Effector memory CD4-positive, alpha-beta T cell (primary cell): ENCODE measurements around the gene CCDC70.
"Not testable (repeated sequence)": the region's sequence is repeated elsewhere in the genome, so short reads cannot be mapped to it uniquely, and the experiment has no call there.

Source experiments
- DNase-seq, 3 donors: peaks; one replicate each; pipeline ENCODE4 v3.0.0-alpha.2; 2020
- H3K27ac ChIP-seq: 2 replicates; pipeline ENCODE4 v1.7.0; 2013; ENCODE audit warnings: mild to moderate bottlenecking, low read length, moderate library complexity; ENCODE audit not compliant: insufficient read depth, poor library complexity, severe bottlenecking
- H3K27me3 ChIP-seq: replicated peaks from 2 replicates; pipeline ENCODE4 v1.7.0; 2013; ENCODE audit warnings: mild to moderate bottlenecking, low read length; ENCODE audit not compliant: insufficient read depth, control insufficient read depth, poor library complexity, severe bottlenecking
- H3K36me3 ChIP-seq: 2 replicates; pipeline ENCODE4 v1.7.0; 2013; ENCODE audit warnings: mild to moderate bottlenecking, low read length, moderate library complexity; ENCODE audit not compliant: control insufficient read depth, insufficient read depth
- H3K4me1 ChIP-seq: 2 replicates; pipeline ENCODE4 v1.7.0; 2013; ENCODE audit warnings: low read length, mild to moderate bottlenecking; ENCODE audit not compliant: control insufficient read depth, insufficient read depth, poor library complexity, severe bottlenecking
- H3K4me3 ChIP-seq: 2 replicates; pipeline ENCODE4 v1.7.0; 2013; ENCODE audit warnings: low read length, low read depth, mild to moderate bottlenecking; ENCODE audit not compliant: insufficient read depth, poor library complexity, severe bottlenecking
- H3K9me3 ChIP-seq: 2 replicates; pipeline ENCODE4 v1.7.0; 2013; ENCODE audit warnings: mild to moderate bottlenecking, low read length, moderate library complexity; ENCODE audit not compliant: control insufficient read depth

CCDC70 gene

GRCh38 chr13:51902776-51903175, 41.0 kb downstream of the CCDC70 start:
- no peaks in the 10 kb centered on the region for H3K9me3 ChIP-seq

GRCh38 chr13:51905787-51906186, 44.0 kb downstream of the CCDC70 start:
- Histone ChIP-seq H3K27ac (no peak overlapping the region), H3K27me3 (no peaks in the 10 kb centered on the region), H3K9me3 (no peaks in the 10 kb centered on the region), H3K4me1 (no peaks in the 10 kb centered on the region), H3K4me3 (no peak overlapping the region), H3K36me3 (no peaks in the 10 kb centered on the region)
- no peak for DNase-seq

More at GRCh38 chr13:51902776-51903175, 41.0 kb downstream of the CCDC70 start:
- no peaks in the 10 kb centered on the region for H3K27me3 ChIP-seq
- H3K36me3 ChIP-seq: no peaks in the 10 kb centered on the region
- no peak overlapping the region for H3K4me3 ChIP-seq
- no peak for DNase-seq
- H3K4me1 ChIP-seq: no peaks in the 10 kb centered on the region
- H3K27ac ChIP-seq: no peak overlapping the region

- Histone ChIP-seq H3K27ac (no peak overlapping the region), H3K36me3 (no peaks in the 10 kb centered on the region), H3K4me1 (no peaks in the 10 kb centered on the region), H3K4me3 (no peak overlapping the region), H3K27me3 (no peaks in the 10 kb centered on the region), H3K9me3 (no peaks in the 10 kb centered on the region)
- DNase-seq: no peak
Measured at GRCh38 chr13:51906581-51906980, 44.8 kb downstream of the CCDC70 start.

DNA sequence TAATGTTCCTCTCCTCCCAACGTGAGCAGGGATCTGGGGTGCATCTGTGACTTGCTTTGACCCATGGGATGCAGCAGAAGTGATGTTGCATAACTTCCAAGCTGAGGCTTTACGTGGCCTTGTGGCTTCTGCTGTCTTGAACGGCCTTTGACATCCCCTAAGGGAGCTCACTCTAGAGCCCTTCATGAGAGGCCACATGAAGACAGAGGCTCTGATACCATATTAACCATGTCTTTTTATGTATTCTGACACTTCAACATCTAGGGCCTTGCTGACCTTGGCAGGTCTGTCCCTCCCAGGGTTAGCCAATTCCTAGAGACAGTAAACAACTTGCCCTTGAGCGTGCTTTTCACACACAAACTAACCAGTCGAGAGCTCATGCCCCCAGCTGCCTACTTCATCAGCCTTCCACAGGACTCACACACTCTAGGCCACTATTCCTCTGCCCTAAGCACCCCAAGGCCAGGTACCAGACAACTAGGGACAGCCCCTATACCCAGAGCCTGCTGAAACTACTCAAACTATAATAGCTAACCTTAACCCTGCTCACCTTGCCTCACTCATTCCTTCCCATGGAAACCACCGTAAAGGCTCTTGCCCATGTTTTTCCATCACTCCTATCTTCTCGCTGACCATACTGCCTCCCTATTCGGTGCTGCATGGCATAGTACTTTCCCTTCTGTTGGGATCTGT, 45.4 kb downstream of the CCDC70 start:
- Histone ChIP-seq H3K4me1 (no peaks in the 10 kb centered on the region), H3K27ac (no peak overlapping the region), H3K36me3 (no peaks in the 10 kb centered on the region), H3K4me3 (no peak overlapping the region), H3K27me3 (no peaks in the 10 kb centered on the region), H3K9me3 (no peaks in the 10 kb centered on the region)
- DNase-seq: no peak

DNA sequence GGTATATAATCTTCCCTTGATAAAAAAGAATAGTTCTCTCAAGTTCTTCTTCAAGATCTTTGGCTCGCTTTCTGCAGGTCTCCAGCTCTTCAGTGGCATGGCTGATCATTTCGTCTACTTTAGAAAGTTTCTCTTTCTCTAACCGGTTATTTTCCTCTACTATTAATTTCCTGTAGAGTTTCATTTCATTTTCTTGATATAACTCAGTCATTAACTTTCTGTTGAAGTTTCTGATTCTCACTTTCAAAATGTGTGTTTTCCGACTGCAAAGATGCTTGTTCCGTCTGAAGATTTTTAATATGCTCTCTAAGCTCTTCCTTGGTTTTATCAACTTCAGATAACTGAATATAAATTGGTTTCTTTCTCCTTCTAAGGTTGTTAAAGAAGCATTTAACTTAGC, 47.5 kb downstream of the CCDC70 start:
- H3K27ac ChIP-seq, H3K4me1 ChIP-seq, H3K27me3 ChIP-seq, H3K4me3 ChIP-seq, DNase-seq, H3K9me3 ChIP-seq, H3K36me3 ChIP-seq: not testable (repeated sequence)

DNA sequence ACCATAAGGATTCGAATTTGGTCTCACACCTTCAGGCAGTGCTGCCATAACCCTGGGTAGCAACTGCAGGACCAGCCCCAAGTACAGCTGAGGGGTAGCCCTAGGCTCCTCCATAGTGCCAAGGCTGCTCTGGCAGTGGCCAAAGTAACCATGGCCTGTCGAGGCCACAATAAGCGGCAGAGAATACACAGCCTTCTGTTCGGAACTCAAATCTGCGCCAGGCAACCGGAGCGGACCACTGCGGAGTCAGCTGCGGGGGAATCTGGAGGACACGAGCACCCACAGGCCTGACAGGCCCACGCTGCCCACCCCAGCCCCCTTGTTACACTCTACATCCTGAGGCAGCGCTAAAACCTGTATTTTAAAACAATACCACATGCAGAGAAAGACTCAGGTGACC, 48.7 kb downstream of the CCDC70 start:
- DNase-seq: no peak
- no peaks in the 10 kb centered on the region for H3K36me3 ChIP-seq
- H3K4me3 ChIP-seq: no peak overlapping the region
- no peak overlapping the region for H3K27ac ChIP-seq
- no peaks in the 10 kb centered on the region for H3K9me3 ChIP-seq
- H3K4me1 ChIP-seq: no peaks in the 10 kb centered on the region
- H3K27me3 ChIP-seq: no peaks in the 10 kb centered on the region

- H3K27ac ChIP-seq: no peak overlapping the region
- H3K27me3 ChIP-seq: no peaks in the 10 kb centered on the region
- H3K4me3 ChIP-seq: no peak overlapping the region
- H3K9me3 ChIP-seq: no peaks in the 10 kb centered on the region
- no peak for DNase-seq
- no peaks in the 10 kb centered on the region for H3K36me3 ChIP-seq
- no peaks in the 10 kb centered on the region for H3K4me1 ChIP-seq
Measured at GRCh38 chr13:51912091-51912490, 50.3 kb downstream of the CCDC70 start.

DNA sequence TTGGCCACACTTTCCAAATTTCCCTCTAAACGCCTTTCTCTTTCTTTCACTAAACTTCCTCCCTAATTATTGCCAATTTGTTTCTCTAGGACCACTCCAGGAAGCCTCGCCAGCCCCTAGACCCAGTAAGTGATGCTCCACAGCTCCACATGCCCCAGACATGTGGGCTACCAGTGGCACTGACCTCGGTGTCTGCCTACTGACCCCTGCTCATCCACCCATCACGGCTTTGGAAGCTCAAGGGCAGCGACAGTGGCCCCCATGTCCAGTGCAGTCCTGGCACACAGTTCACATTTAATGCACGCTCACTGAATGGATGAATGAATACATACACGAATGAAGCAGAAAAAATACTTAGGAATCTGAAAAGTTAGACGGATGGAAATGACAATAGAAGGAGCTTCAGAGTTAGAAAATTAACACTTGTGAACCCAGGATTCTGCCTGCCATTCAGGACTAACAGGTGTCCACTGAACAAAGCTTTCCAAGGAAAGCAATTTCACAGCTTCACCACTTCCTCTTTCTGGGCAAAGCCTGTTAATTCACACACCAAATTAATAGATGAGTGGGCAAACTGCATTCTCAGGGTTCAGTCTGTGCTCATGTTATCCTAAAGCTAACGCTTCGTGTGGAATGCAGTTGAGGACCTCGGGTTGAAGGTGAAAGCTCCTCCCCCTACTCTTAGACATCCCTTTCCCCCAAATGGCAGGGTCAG, 50.9 kb downstream of the CCDC70 start:
- Histone ChIP-seq H3K27me3 (no peaks in the 10 kb centered on the region), H3K36me3 (no peaks in the 10 kb centered on the region), H3K9me3 (no peaks in the 10 kb centered on the region), H3K27ac (no peak overlapping the region), H3K4me1 (no peaks in the 10 kb centered on the region), H3K4me3 (no peak overlapping the region)
- DNase-seq: no peak

DNA sequence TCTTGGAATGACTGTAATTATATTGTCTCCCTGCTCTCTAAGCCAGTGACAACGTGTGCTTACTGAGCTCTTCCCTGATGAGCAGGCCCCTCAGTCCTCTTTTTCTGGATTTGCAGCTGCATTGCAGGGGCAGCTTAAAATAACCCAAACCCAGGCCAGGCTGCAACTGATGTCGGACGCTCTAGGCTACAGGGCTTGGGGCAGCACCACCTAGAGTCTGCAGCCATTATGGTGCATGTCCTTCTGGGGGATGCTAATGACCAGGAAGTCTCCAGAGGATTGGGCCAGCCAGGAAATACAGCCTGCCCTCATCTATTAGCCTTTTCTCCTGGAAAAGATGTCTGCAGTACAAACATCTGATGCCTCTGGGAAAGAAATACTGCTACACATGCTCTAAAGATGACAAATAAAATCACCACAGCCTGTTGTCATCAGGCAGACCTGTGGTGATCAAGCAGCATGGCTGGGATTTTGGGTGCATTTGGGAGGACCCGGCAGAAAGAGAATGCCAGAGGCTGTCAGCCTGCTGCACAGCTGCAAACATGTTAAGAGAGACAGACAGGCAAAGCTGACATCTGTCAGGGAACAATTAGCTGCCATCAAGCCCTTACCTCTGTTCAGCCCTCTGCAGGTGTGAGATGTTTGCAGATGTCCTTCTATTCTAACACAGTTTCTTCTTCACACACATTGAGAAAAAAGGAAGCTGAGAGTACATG, 51.8 kb downstream of the CCDC70 start:
- Histone ChIP-seq H3K27ac (no peak overlapping the region), H3K27me3 (no peaks in the 10 kb centered on the region), H3K9me3 (no peaks in the 10 kb centered on the region), H3K36me3 (no peaks in the 10 kb centered on the region), H3K4me3 (no peak overlapping the region), H3K4me1 (no peaks in the 10 kb centered on the region)
- DNase-seq: no peak

GRCh38 chr13:51914137-51914493, 52.3 kb downstream of the CCDC70 start:
- no peaks in the 10 kb centered on the region for H3K27me3 ChIP-seq
- H3K36me3 ChIP-seq: no peaks in the 10 kb centered on the region
- no peaks in the 10 kb centered on the region for H3K4me1 ChIP-seq
- no peak overlapping the region for H3K27ac ChIP-seq
- no peak overlapping the region for H3K4me3 ChIP-seq
- DNase-seq: no peak
- no peaks in the 10 kb centered on the region for H3K9me3 ChIP-seq
